MG63 (cell line): ENCODE data around the gene CBLB. TPM values are rescaled to one million over a fixed set of nuclear protein-coding genes. Genes with fewer than 3 reads are reported as not detected.
A peak's percentile ranks its signal among the peaks of the same experiment; 100 is the strongest.
"Not testable (repeated sequence)": the region's sequence is repeated elsewhere in the genome, so short reads cannot be mapped to it uniquely, and the experiment has no call there.

ENCODE experiments used
- DNase-seq: peaks from one replicate; pipeline ENCODE4 v3.0.0-alpha.2; 2020
- H3K27me3 ChIP-seq: fragments of 250-450 bp; sonication (Bioruptor Pico); 2 replicates; pipeline ENCODE4 v1.5.1; 2020; ENCODE audit warnings: mild to moderate bottlenecking, moderate library complexity
- H3K36me3 ChIP-seq: fragments of 250-450 bp; sonication (Bioruptor Pico); 2 replicates; pipeline ENCODE4 v1.5.1; 2020; ENCODE audit warnings: mild to moderate bottlenecking, moderate library complexity
- H3K4me3 ChIP-seq: fragments of 250-450 bp; sonication (Bioruptor Pico); 2 replicates; pipeline ENCODE4 v1.5.1; 2020; ENCODE audit warnings: mild to moderate bottlenecking, moderate library complexity
- H3K9me3 ChIP-seq: fragments of 250-450 bp; sonication (Bioruptor Pico); 2 replicates; pipeline ENCODE4 v1.5.1; 2020; ENCODE audit warnings: mild to moderate bottlenecking, moderate library complexity
- total RNA-seq: library from RNA; depleted of rRNA; stranded (reverse); fragments of >200 nt; shearing (Covaris generic); gene quantifications from 2 replicates; pipeline ENCODE4 v1.2.3, GENCODE V29; 2014; ENCODE audit warnings: low replicate concordance

The CBLB gene
- total RNA-seq, 1 experiment from 2014 or later, result 2.9 TPM

DNA sequence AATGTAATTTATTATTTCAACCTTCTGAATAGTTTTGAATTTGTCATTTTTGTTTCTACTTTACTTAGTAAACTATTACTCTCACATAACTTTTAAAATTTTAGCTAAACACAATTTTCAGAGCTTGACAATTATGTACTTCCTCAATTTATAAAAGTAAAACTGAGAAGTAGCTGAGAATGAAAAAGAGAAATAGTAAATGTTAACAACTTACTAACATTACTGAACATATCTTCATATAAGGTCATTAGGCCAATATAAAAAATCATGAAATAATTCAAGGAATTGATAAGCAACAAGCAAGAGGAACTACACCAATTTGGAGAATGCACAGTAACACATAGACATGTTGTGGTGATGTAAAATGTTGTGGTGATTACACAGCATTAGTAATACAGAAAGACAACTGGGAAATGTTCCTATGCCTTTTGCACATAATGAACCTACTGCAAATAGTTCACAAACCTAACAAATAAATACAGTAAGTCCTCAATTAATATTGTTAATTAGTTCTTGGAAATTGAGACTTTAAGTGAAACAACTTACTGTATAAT is 137.9 kb downstream of the CBLB start:
- H3K9me3 ChIP-seq, result peaks cover 7% of the 10 kb centered on the region; the same call in 1 of the 2 replicates
- H3K4me3 ChIP-seq, result no peak overlapping the region
- DNase-seq, result no peak
- H3K27me3 ChIP-seq, result no peaks in the 10 kb centered on the region
- H3K36me3 ChIP-seq, result peaks cover 3% of the 10 kb centered on the region; the same call in 1 of the 2 replicates

DNA sequence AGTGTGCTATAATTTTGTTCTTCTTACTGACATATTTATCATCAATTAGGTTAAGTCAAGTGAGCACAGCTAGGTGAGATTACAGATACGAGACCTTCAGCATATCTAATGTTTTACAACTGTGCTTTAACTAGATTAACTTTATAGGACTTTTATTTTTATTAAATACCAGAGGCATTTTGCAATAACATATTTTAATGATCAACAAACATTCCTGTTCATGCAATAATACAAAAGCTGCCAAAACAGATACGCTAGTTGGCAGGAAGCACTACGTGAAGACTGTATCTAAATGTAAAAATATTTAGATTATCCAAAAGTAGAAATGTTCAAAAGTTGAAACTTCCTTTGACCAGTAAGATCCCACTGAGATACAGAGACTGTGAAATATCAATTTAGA is 139.1 kb downstream of the CBLB start:
- H3K9me3 ChIP-seq, result peaks cover 7% of the 10 kb centered on the region; the same call in 1 of the 2 replicates
- peaks cover 3% of the 10 kb centered on the region; the same call in 1 of the 2 replicates for H3K36me3 ChIP-seq
- no peaks in the 10 kb centered on the region for H3K27me3 ChIP-seq
- DNase-seq, result peak; percentile 9
- H3K4me3 ChIP-seq, result no peak overlapping the region

DNA sequence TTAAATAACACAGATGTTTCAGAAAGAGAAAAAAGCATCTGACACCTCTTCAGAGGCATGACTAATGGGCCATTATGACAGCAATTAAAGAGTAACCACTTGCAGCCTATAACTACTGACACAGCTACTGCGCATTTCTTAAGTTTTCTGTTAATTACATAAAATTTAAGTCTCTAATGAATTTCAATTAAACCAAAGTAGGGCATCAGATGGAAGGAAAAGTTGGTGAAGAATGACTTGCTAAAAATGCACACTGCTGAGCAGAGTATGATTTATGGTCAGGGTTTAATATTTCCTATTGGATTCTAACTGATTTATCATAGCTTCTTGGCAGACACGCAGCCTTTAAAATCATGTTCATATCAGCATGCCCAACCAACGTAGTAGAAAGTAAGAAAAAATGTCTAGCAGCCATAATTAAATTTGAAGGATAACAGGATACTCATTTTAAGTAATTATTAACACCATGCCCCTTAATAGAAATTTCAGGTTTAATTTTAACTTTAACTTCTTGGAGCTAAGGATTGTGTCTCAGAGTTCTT is 140.0 kb downstream of the CBLB start:
- Histone ChIP-seq H3K27me3 (no peaks in the 10 kb centered on the region), H3K4me3 (no peak overlapping the region), H3K36me3 (peaks cover 3% of the 10 kb centered on the region; the same call in 1 of the 2 replicates), H3K9me3 (peaks cover 7% of the 10 kb centered on the region; the same call in 1 of the 2 replicates)
- no peak for DNase-seq

DNA sequence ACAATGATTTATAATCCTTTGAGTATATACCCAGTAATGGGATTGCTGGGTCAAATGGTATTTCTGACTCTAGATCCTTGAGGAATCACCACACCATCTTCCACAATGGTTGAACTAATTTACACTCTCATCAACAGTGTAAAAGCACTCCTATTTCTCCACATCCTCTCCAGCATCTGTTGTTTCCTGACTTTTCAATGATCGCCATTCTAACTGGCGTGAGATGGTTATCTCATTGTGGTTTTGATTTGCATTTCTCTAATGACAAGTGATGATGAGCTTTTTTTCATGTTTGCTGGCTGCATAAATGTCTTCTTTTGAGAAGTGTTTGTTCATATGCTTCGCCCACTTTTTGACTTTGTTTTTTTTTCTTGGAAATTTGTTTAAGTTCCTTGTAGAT is 141.8 kb downstream of the CBLB start:
- not testable (repeated sequence) for H3K27me3 ChIP-seq, H3K4me3 ChIP-seq, H3K36me3 ChIP-seq, H3K9me3 ChIP-seq, DNase-seq

- Histone ChIP-seq H3K36me3 (peaks cover 3% of the 10 kb centered on the region; the same call in 1 of the 2 replicates), H3K9me3 (peaks cover 7% of the 10 kb centered on the region; the same call in 1 of the 2 replicates), H3K27me3 (no peaks in the 10 kb centered on the region)
These were observed 145.8 kb downstream of the CBLB start for GRCh38 chr3:105722943-105723556.

DNA sequence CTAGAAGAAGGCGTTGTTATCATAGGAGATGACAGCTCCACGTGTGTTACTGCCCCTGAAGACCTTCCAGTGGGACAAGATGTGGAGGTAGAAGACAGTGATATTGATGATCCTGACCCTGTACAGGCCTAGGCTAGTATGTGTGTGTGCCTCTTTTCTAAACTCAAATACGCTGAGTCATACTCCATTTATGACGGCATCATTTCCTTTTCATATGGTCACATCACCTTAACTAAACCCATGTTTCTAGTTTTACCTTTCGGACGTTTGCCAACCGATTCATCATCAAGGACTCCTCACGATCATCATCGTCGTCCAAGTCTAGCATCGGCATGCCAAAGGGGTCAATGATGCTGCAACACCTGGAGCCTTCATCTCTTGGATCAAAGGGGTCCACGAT is 149.0 kb downstream of the CBLB start:
- no peaks in the 10 kb centered on the region for H3K9me3 ChIP-seq
- H3K4me3 ChIP-seq, result no peak overlapping the region
- no peak for DNase-seq
- H3K36me3 ChIP-seq, result no peaks in the 10 kb centered on the region
- H3K27me3 ChIP-seq, result no peaks in the 10 kb centered on the region

More at GRCh38 chr3:105722943-105723556, 145.8 kb downstream of the CBLB start:
- no peak overlapping the region for H3K4me3 ChIP-seq
- DNase-seq, result no peak

- Histone ChIP-seq H3K4me3 (no peak overlapping the region), H3K27me3 (no peaks in the 10 kb centered on the region), H3K36me3 (no peaks in the 10 kb centered on the region), H3K9me3 (no peaks in the 10 kb centered on the region)
- DNase-seq, result no peak
These were observed 153.4 kb downstream of the CBLB start for GRCh38 chr3:105715372-105715771.

DNA sequence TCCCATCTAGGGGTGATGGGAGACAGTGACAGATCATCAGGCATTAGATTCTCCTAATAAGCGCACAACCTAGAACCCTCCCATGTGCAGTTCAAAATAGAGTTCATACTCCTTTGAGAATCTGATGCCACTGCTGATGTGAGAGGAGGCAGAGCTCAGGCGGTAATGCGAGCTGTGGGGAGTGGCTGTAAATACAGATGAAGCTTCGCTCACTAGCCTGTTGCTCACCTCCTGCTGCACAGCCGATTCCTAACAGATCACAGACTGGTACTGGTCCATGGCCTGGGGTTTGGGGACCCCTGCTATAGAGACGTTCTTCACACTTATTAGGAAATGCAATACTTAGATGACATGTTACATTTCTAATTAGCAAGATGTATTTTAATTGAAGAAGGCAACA is 154.4 kb downstream of the CBLB start:
- Histone ChIP-seq H3K4me3 (no peak overlapping the region), H3K27me3 (no peaks in the 10 kb centered on the region), H3K9me3 (no peaks in the 10 kb centered on the region), H3K36me3 (no peaks in the 10 kb centered on the region)
- DNase-seq, result no peak

- DNase-seq, result no peak
- Histone ChIP-seq H3K36me3 (no peaks in the 10 kb centered on the region), H3K4me3 (no peak overlapping the region), H3K9me3 (no peaks in the 10 kb centered on the region), H3K27me3 (no peaks in the 10 kb centered on the region)
These were observed 159.8 kb downstream of the CBLB start for GRCh38 chr3:105708980-105709379.

- no peak overlapping the region for H3K4me3 ChIP-seq
- DNase-seq, result no peak
- no peaks in the 10 kb centered on the region for H3K36me3 ChIP-seq
- no peaks in the 10 kb centered on the region for H3K9me3 ChIP-seq
- no peaks in the 10 kb centered on the region for H3K27me3 ChIP-seq
These were observed 161.8 kb downstream of the CBLB start for GRCh38 chr3:105707009-105707408.

DNA sequence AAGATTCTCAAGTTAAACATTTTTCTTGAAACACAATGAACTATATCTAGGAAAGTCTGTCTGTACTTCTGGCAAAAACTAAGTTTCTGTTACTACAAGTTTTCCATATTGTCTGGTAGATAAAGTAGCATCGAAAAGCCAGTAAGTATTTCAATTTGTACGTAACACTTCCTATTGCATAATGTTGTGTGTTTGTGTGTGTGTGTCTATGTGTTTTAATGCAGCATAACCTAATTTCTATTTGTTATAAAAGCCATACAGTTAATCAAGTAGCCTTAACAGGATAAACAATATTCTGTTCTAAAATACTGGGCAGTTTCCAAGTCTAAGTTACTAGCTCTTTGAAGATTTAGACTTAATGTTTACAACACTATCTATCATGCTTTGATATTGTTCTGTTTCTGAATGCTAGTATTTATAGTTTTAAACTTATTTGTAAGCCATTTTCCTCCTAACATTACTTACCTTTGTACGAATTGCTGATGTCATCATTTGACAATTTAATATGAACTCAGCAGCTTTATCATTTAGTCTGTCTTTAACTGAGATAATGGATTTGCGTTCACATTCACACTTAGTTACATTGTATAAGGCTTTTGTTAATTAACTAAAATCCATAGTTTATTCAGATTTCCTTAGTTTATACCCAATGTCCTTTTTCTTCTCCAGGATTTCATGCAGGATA is 163.9 kb downstream of the CBLB start:
- H3K9me3 ChIP-seq, result no peaks in the 10 kb centered on the region
- H3K36me3 ChIP-seq, result no peaks in the 10 kb centered on the region
- H3K27me3 ChIP-seq, result no peaks in the 10 kb centered on the region
- no peak for DNase-seq
- H3K4me3 ChIP-seq, result no peak overlapping the region

GRCh38 chr3:105700575-105700974 is 168.2 kb downstream of the CBLB start:
- no peak for DNase-seq
- H3K4me3 ChIP-seq, result no peak overlapping the region
- H3K9me3 ChIP-seq, result no peaks in the 10 kb centered on the region
- H3K27me3 ChIP-seq, result no peaks in the 10 kb centered on the region
- no peaks in the 10 kb centered on the region for H3K36me3 ChIP-seq

DNA sequence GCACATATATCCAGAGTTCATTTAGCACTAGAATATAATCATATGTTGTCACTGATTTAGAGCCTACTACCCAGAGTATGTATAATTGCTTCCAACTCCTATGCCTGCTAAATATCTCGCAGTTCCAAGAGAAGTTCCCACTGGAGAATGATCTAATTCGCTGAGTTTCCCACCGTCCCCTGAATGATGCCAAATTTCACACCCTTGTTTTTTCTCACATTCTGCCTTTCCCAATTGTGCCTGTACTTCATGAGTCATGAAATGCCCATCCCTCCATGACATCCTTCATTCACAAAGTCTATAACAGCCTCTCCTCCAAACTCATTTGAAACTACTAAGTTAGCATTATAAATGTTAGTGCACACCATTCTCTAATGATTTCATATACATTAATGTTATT is 177.2 kb downstream of the CBLB start:
- no peaks in the 10 kb centered on the region for H3K27me3 ChIP-seq
- DNase-seq, result no peak

GRCh38 chr3:105691053-105691452 is 177.8 kb downstream of the CBLB start:
- no peak overlapping the region for H3K4me3 ChIP-seq
- H3K27me3 ChIP-seq, result no peaks in the 10 kb centered on the region
- no peaks in the 10 kb centered on the region for H3K9me3 ChIP-seq
- peaks cover 3% of the 10 kb centered on the region for H3K36me3 ChIP-seq
- no peak for DNase-seq

More for the DNA sequence above, 177.2 kb downstream of the CBLB start:
- no peak overlapping the region for H3K4me3 ChIP-seq
- no peaks in the 10 kb centered on the region for H3K9me3 ChIP-seq
- peaks cover 3% of the 10 kb centered on the region for H3K36me3 ChIP-seq

GRCh38 chr3:105688821-105689220 is 180.0 kb downstream of the CBLB start:
- H3K9me3 ChIP-seq, result no peaks in the 10 kb centered on the region
- H3K27me3 ChIP-seq, result no peaks in the 10 kb centered on the region
- no peak overlapping the region for H3K4me3 ChIP-seq
- H3K36me3 ChIP-seq, result peaks cover 3% of the 10 kb centered on the region
- no peak for DNase-seq

- H3K4me3 ChIP-seq, result no peak overlapping the region
- H3K9me3 ChIP-seq, result no peaks in the 10 kb centered on the region
- no peaks in the 10 kb centered on the region for H3K27me3 ChIP-seq
- no peaks in the 10 kb centered on the region; the same call in 1 of the 2 replicates for H3K36me3 ChIP-seq
- no peak for DNase-seq
These were observed 182.4 kb downstream of the CBLB start for GRCh38 chr3:105686278-105686897.

GRCh38 chr3:105679951-105680350 is 188.9 kb downstream of the CBLB start:
- no peak for DNase-seq
- H3K27me3 ChIP-seq, result no peaks in the 10 kb centered on the region
- H3K36me3 ChIP-seq, result peaks cover 6% of the 10 kb centered on the region
- no peaks in the 10 kb centered on the region for H3K9me3 ChIP-seq
- H3K4me3 ChIP-seq, result no peak overlapping the region
